Brain microvascular endothelial cell (primary cell): ENCODE data around the gene SLC26A4.

Experiments used
- DNase-seq: peaks from one replicate; pipeline ENCODE4 v3.0.0-alpha.2; 2020
- H3K27ac ChIP-seq: fragments of 250-450 bp; sonication (Bioruptor Pico); 2 replicates; pipeline ENCODE4 v1.5.1; 2020; ENCODE audit warnings: mild to moderate bottlenecking, moderate library complexity
- H3K27me3 ChIP-seq: fragments of 250-450 bp; sonication (Bioruptor Pico); replicated peaks from 2 replicates; pipeline ENCODE4 v1.5.1; 2020; ENCODE audit warnings: mild to moderate bottlenecking
- H3K36me3 ChIP-seq: fragments of 250-450 bp; sonication (Bioruptor Pico); replicated peaks from 2 replicates; pipeline ENCODE4 v1.5.1; 2020; ENCODE audit warnings: mild to moderate bottlenecking
- H3K4me3 ChIP-seq: 2 replicates; pipeline ENCODE4 v1.5.1; 2011; ENCODE audit warnings: low read depth, mild to moderate bottlenecking, control low read depth, low read length, moderate library complexity
- CTCF ChIP-seq: IDR thresholded peaks from 2 replicates; pipeline ENCODE4 v1.5.1; 2011; ENCODE audit warnings: low read depth, mild to moderate bottlenecking, moderate library complexity, low read length, control low read depth, inconsistent platforms; ENCODE audit errors: missing control alignments
- in situ Hi-C: cut with HindIII; loops from 2 replicates; pipeline ENCODE4 v1.10.0; 2017; ENCODE audit warnings: low sequenced_read_pairs, low pct_ligation_motif_present

The SLC26A4 gene

GRCh38 chr7:107754642-107755041 lies 94.0 kb downstream of the SLC26A4 start:
- DNase-seq: no peak
- H3K4me3 ChIP-seq: no peak overlapping the region
- in situ Hi-C loops: no loop called here
- no peak overlapping the region for H3K27ac ChIP-seq
- TF ChIP-seq CTCF: peak; percentile 33
- H3K36me3 ChIP-seq: peaks cover 37% of the 10 kb centered on the region
- H3K27me3 ChIP-seq: no peaks in the 10 kb centered on the region

- H3K36me3 ChIP-seq: peaks cover 26% of the 10 kb centered on the region
- in situ Hi-C loops: no loop called here
- H3K27me3 ChIP-seq: no peaks in the 10 kb centered on the region
- DNase-seq: no peak
- no peak for TF ChIP-seq CTCF
- no peak overlapping the region for H3K4me3 ChIP-seq
- no peak overlapping the region for H3K27ac ChIP-seq
Observed at GRCh38 chr7:107758667-107759066, 98.0 kb downstream of the SLC26A4 start.

GRCh38 chr7:107767391-107767790 lies 106.8 kb downstream of the SLC26A4 start:
- Histone ChIP-seq H3K27me3 (peaks cover 2% of the 10 kb centered on the region), H3K36me3 (no peaks in the 10 kb centered on the region), H3K4me3 (no peak overlapping the region), H3K27ac (no peak overlapping the region)
- no peak for DNase-seq
- TF ChIP-seq CTCF: no peak
- in situ Hi-C loops: no loop called here
